HepG2 (cell line): Measurements from ENCODE around the gene IFNLR1. TPM values are rescaled to one million over a fixed set of nuclear protein-coding genes. Genes with fewer than 3 reads are reported as not detected.
A peak's percentile ranks its signal among the peaks of the same experiment; 100 is the strongest.

Experiments used
- CC2D1A ChIP-seq: sonication (generic); formaldehyde crosslinking; IDR thresholded peaks from 2 replicates; pipeline ENCODE4 v1.8.1; 2023; ENCODE audit warnings: mild to moderate bottlenecking, missing genetic modification reagents
- GFI1 ChIP-seq: sonication (generic); formaldehyde crosslinking; IDR thresholded peaks from 2 replicates; pipeline ENCODE4 v1.5.0; 2020; ENCODE audit warnings: missing genetic modification reagents, mild to moderate bottlenecking, borderline replicate concordance
- KDM1A ChIP-seq: IDR thresholded peaks from 2 replicates; pipeline ENCODE4 v1.6.1; 2016; ENCODE audit warnings: missing compliant biosample characterization
- KDM5B ChIP-seq: sonication (generic); formaldehyde crosslinking; IDR thresholded peaks from 2 replicates; pipeline ENCODE4 v1.4.0; 2020; ENCODE audit warnings: missing genetic modification reagents, mild to moderate bottlenecking, borderline replicate concordance
- KLF13 ChIP-seq: sonication (generic); formaldehyde crosslinking; IDR thresholded peaks from 2 replicates; pipeline ENCODE4 v1.4.0; 2020; ENCODE audit warnings: mild to moderate bottlenecking, missing genetic modification reagents
- NCOA2 ChIP-seq: sonication (generic); formaldehyde crosslinking; IDR thresholded peaks from 2 replicates; pipeline ENCODE4 v1.8.0; 2022; ENCODE audit warnings: inconsistent platforms
- NR3C1 ChIP-seq: sonication (generic); formaldehyde crosslinking; IDR thresholded peaks from 2 replicates; pipeline ENCODE4 v1.4.0; 2020; ENCODE audit warnings: missing genetic modification reagents
- PHF21A ChIP-seq: sonication (generic); formaldehyde crosslinking; IDR thresholded peaks from 2 replicates; pipeline ENCODE4 v1.5.0; 2020; ENCODE audit warnings: mild to moderate bottlenecking, missing genetic modification reagents
- RFXAP ChIP-seq: sonication (generic); formaldehyde crosslinking; IDR thresholded peaks from 2 replicates; pipeline ENCODE4 v1.4.0; 2020; ENCODE audit warnings: missing genetic modification reagents, borderline replicate concordance
- SRSF1 ChIP-seq: fragments of 200-400 bp; formaldehyde crosslinking; optimal IDR thresholded peaks from 2 replicates; pipeline ENCODE3; 2017; ENCODE audit warnings: mild to moderate bottlenecking, low read depth, low read length, moderate library complexity
- ZNF264 ChIP-seq: sonication (generic); formaldehyde crosslinking; IDR thresholded peaks from 2 replicates; pipeline ENCODE4 v1.4.0; 2020; ENCODE audit warnings: missing genetic modification reagents
- ZNF383 ChIP-seq: sonication (generic); formaldehyde crosslinking; IDR thresholded peaks from 2 replicates; pipeline ENCODE4 v1.4.0; 2020; ENCODE audit warnings: missing genetic modification reagents, mild to moderate bottlenecking, borderline replicate concordance
- ZNF431 ChIP-seq: sonication (generic); formaldehyde crosslinking; IDR thresholded peaks from 2 replicates; pipeline ENCODE4 v1.9.0; 2022; ENCODE audit warnings: missing genetic modification reagents, low read depth, mild to moderate bottlenecking, borderline replicate concordance
- ZNF510 ChIP-seq: sonication (generic); formaldehyde crosslinking; IDR thresholded peaks from 2 replicates; pipeline ENCODE4 v1.4.0; 2020; ENCODE audit warnings: low read depth, mild to moderate bottlenecking, missing genetic modification reagents
- ZNF570 ChIP-seq: sonication (generic); formaldehyde crosslinking; IDR thresholded peaks from 2 replicates; pipeline ENCODE4 v1.4.0; 2020; ENCODE audit warnings: mild to moderate bottlenecking, missing genetic modification reagents, borderline replicate concordance
- ZNF572 ChIP-seq: sonication (generic); formaldehyde crosslinking; IDR thresholded peaks from 2 replicates; pipeline ENCODE4 v1.5.1; 2020; ENCODE audit warnings: mild to moderate bottlenecking, missing genetic modification reagents
- ZNF7 ChIP-seq: IDR thresholded peaks from 2 replicates; pipeline ENCODE4 v1.6.1; 2016; ENCODE audit warnings: missing biosample characterization, missing genetic modification reagents
- ZNF747 ChIP-seq: sonication (generic); formaldehyde crosslinking; IDR thresholded peaks from 2 replicates; pipeline ENCODE4 v1.8.1; 2023; ENCODE audit warnings: missing genetic modification reagents, mild to moderate bottlenecking, borderline replicate concordance
- ZNF775 ChIP-seq: sonication (generic); formaldehyde crosslinking; IDR thresholded peaks from 2 replicates; pipeline ENCODE4 v1.4.0; 2020; ENCODE audit warnings: missing genetic modification reagents, mild to moderate bottlenecking, moderate library complexity, borderline replicate concordance
- ZNF777 ChIP-seq: sonication (generic); formaldehyde crosslinking; IDR thresholded peaks from 2 replicates; pipeline ENCODE4 v1.4.0; 2020; ENCODE audit warnings: missing genetic modification reagents
- polyA plus RNA-seq, 8 experiments: library from polyadenylated mRNA; depleted of rRNA in 3 of 8; stranded (reverse) in 7 of 8; unstranded in 1 of 8; fragments of >200 nt; fragmentation: Illumina TruSeq in 4 of 8; extraction: Trizol in 4 of 8; gene quantifications; 2 replicates each; pipeline versions ENCODE4 v1.2.1 to v1.2.3, GENCODE V29; 2011 to 2016; ENCODE audit warnings: low read depth in 4 of 8, missing spikeins in 1 of 8, mixed read lengths in 1 of 8; ENCODE audit not compliant: insufficient read depth in 1 of 8
- total RNA-seq, 5 experiments: library from RNA; depleted of rRNA; stranded (reverse); fragments of >200 nt; fragmentation: Illumina TruSeq; extraction: Trizol; gene quantifications; 2 replicates each; pipeline ENCODE4 v1.2.3, GENCODE V29; 2016; ENCODE audit warnings: low read depth in 1 of 5
- TF ChIP-seq, protein P1 (sequence below): sonication (generic); formaldehyde crosslinking; IDR thresholded peaks from 2 replicates; pipeline ENCODE4 v1.4.0; 2020; ENCODE audit warnings: mild to moderate bottlenecking, missing genetic modification reagents

IFNLR1 gene
- total and polyA plus RNA-seq, 2 of the 13 experiments (the other 11 are each of a cell fraction or from before 2014, with no cell fraction given), result 3.8 to 8.5 TPM

DNA sequence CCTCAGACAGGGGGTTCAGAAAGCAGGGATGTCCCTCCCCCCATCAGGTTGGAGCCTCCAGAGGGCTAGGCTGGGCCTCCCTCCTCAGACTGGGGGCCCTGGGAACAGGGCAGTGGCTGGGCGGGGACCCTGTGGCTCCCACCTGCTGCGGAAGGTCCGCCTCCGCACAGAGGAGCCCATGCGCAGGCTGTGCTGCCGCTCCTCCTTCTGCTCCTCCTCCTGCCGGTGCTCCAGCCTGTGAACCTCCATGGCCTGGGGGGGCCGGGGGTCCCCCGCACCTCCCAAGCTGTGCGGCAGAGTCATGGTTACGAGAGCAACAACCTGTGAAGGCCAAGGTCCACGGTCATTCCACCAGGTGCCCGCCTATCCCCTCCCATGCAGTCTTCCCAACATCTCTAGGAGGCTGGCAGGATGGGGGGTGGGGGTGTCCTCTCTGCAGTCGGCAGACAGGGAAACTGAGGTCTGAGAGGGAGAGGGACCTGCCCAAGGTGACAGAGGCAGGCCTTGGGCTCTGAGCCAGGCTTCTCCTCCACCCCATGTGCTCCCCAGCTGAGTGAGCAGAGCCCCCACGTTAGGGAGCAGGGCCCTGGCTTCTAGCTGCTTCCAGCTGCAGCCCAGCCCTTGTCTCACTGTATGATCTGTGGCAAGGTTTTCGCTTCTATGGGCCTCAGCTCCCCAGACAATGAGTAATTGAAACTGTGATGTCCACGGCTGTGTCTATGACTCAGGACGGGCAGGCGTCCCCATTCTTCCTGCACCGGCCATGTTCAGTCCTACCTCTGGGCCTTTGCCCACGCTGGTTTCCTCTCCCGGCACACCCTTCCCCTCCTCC is 78.5 kb downstream of the IFNLR1 start (continued):
- peak; percentile 51; the same call in 1 of the 2 replicates for TF ChIP-seq NCOA2 (CRISPR knock-in tag)
- TF ChIP-seq ZNF510 (CRISPR knock-in tag), result 0 out of 2 replicates have a peak, but pooled peaks have one; percentile 65
- no peak for TF ChIP-seq CC2D1A
- no peak for TF ChIP-seq RFXAP
- TF ChIP-seq KLF13 (CRISPR knock-in tag), result no peak
- 0 out of 2 replicates have a peak, but pooled peaks have one; percentile 70 for TF ChIP-seq ZNF431 (CRISPR knock-in tag)
- TF ChIP-seq KDM1A (CRISPR knock-in tag), result no peak
- 0 out of 2 replicates have a peak, but pooled peaks have one; percentile 12 for TF ChIP-seq ZNF777 (CRISPR knock-in tag)
- TF ChIP-seq, protein P1, sequence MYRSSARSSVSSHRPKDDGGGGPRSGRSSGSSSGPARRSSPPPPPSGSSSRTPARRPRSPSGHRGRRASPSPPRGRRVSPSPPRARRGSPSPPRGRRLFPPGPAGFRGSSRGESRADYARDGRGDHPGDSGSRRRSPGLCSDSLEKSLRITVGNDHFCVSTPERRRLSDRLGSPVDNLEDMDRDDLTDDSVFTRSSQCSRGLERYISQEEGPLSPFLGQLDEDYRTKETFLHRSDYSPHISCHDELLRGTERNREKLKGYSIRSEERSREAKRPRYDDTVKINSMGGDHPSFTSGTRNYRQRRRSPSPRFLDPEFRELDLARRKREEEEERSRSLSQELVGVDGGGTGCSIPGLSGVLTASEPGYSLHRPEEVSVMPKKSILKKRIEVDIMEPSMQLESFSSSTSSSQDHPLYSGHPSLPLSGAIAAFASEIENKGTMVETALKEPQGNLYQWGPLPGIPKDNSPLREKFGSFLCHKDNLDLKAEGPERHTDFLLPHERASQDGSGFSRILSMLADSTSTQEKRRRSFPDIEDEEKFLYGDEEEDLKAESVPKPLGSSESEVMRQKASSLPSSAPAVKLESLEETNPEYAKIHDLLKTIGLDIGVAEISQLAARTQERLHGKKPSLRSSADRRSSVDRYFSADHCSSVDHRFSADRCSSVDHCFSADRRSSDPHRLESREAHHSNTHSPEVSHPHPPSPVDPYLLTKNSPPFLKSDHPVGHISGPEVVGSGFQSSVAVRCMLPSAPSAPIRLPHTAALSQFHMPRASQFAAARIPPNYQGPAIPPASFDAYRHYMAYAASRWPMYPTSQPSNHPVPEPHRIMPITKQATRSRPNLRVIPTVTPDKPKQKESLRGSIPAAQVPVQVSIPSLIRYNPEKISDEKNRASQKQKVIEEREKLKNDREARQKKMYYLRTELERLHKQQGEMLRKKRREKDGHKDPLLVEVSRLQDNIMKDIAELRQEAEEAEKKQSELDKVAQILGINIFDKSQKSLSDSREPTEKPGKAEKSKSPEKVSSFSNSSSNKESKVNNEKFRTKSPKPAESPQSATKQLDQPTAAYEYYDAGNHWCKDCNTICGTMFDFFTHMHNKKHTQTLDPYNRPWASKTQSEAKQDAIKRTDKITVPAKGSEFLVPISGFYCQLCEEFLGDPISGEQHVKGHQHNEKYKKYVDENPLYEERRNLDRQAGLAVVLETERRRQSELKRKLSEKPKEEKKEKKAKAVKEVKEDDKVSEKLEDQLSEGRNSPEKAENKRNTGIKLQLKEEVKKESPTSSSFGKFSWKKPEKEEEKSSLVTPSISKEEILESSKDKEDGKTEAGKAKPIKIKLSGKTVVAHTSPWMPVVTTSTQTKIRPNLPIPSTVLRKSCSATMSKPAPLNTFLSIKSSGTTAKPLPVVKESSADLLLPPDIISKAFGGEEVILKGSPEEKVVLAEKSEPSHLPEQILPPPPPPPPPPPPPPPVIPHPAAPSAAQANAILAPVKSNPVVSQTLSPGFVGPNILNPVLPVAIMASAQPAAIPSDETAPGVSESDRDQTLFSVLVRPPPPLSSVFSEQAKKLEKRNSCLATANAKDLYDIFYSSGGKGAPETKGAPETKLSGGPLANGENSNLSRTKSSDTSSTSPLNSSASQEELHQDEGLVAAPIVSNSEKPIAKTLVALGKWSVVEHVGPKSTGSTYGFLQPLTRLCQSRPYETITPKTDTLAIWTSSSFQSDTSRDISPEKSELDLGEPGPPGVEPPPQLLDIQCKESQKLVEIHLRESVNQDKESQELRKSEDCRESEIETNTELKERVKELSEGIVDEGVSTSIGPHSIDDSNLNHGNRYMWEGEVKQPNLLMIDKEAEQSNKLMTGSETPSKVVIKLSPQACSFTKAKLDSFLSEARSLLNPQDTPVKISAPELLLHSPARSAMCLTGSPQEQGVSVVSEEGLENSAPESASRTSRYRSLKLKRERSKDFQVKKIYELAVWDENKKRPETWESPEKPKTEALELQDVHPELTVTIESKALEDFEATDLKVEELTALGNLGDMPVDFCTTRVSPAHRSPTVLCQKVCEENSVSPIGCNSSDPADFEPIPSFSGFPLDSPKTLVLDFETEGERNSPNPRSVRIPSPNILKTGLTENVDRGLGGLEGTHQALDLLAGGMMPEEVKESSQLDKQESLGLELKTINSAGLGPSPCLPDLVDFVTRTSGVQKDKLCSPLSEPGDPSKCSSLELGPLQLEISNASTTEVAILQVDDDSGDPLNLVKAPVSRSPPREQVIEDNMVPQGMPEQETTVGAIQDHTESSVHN (CRISPR knock-in tag), result no peak
- TF ChIP-seq ZNF7 (CRISPR knock-in tag), result no peak
- peak; percentile 34; the same call in 1 of the 2 replicates for TF ChIP-seq GFI1 (CRISPR knock-in tag)
- TF ChIP-seq ZNF747 (CRISPR knock-in tag), result 0 out of 2 replicates have a peak, but pooled peaks have one; percentile 44
- no peak for TF ChIP-seq ZNF775 (CRISPR knock-in tag)
- no peak for TF ChIP-seq KDM5B (CRISPR knock-in tag)
- TF ChIP-seq PHF21A (CRISPR knock-in tag), result peak; percentile 87
- no peak for TF ChIP-seq ZNF264 (CRISPR knock-in tag)
- TF ChIP-seq ZNF570 (CRISPR knock-in tag), result no peak
- no peak for TF ChIP-seq ZNF572 (CRISPR knock-in tag)
- TF ChIP-seq ZNF383, result no peak
- no peak for TF ChIP-seq NR3C1
- peak; percentile 92 for TF ChIP-seq SRSF1
